ENCODE results near the gene TP53RK. TPM values are rescaled to one million over a fixed set of nuclear protein-coding genes. Genes with fewer than 3 reads are reported as not detected.

TP53RK gene
- total and polyA plus RNA-seq, 2 of the 13 experiments (the other 11 are each of a cell fraction or from before 2014, with no cell fraction given): 12.9 to 25.5 TPM

DNA sequence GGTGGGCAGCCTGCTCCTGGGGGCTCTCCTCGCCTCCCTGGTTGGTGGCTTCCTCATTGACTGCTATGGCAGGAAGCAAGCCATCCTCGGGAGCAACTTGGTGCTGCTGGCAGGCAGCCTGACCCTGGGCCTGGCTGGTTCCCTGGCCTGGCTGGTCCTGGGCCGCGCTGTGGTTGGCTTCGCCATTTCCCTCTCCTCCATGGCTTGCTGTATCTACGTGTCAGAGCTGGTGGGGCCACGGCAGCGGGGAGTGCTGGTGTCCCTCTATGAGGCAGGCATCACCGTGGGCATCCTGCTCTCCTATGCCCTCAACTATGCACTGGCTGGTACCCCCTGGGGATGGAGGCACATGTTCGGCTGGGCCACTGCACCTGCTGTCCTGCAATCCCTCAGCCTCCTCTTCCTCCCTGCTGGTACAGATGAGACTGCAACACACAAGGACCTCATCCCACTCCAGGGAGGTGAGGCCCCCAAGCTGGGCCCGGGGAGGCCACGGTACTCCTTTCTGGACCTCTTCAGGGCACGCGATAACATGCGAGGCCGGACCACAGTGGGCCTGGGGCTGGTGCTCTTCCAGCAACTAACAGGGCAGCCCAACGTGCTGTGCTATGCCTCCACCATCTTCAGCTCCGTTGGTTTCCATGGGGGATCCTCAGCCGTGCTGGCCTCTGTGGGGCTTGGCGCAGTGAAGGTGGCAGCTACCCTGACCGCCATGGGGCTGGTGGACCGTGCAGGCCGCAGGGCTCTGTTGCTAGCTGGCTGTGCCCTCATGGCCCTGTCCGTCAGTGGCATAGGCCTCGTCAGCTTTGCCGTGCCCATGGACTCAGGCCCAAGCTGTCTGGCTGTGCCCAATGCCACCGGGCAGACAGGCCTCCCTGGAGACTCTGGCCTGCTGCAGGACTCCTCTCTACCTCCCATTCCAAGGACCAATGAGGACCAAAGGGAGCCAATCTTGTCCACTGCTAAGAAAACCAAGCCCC is 36.2 kb upstream of the TP53RK start:
- no peaks in the 10 kb centered on the region for H3K4me1 ChIP-seq (ENCODE audit: insufficient read depth, low read length)
- no peaks in the 10 kb centered on the region for H3K79me2 ChIP-seq (ENCODE audit: insufficient read depth, low read length)
- ChIA-PET POLR2A (no interaction called here), CTCF (ENCODE audit: low intra/inter-chr PET ratio, low total read pairs) (no interaction called here)
- H3K27ac ChIP-seq (ENCODE audit: extremely low read length, insufficient read depth, low read length): no peak overlapping the region
- H2AFZ ChIP-seq (ENCODE audit: low read length): no peak overlapping the region
- WGBS (ENCODE audit: low lambda C conversion rate): 79% methylated on average over 27 of the region's 27 CpGs
- BruUV-seq (replicated peaks): no TSS peak
- intact Hi-C loops (cut with micrococcal nuclease; ENCODE audit: unreplicated experiment) (no loop called here), in situ Hi-C loops (cut with HindIII; ENCODE audit: extremely low pct_ligation_motif_present, low pct_unique_long_range_greater_than_20kb) (no loop called here)
- ATAC-seq: peak; percentile 31
- no peak for FAIRE-seq
- no peak overlapping the region for H3K9ac ChIP-seq (ENCODE audit: insufficient read depth, low read depth, low read length)
- H4K20me1 ChIP-seq (ENCODE audit: insufficient read depth, low read length): no peaks in the 10 kb centered on the region
- DNase-seq (ENCODE audit: low spot score): no peak
- H3K4me2 ChIP-seq (ENCODE audit: low read depth, low read length): no peak overlapping the region
- H3K4me3 ChIP-seq (replicated peaks in 1 of 3; ENCODE audit: insufficient read depth in 1 of 3, low read depth in 2 of 3, low read length in 3 of 3): no peak overlapping the region
- H3K27me3 ChIP-seq (ENCODE audit: control insufficient read depth in 1 of 2, insufficient read depth in 2 of 2, low read length in 2 of 2): no peaks in the 10 kb centered on the region
- no peaks in the 10 kb centered on the region; a peak in 1 of 5 replicates for H3K36me3 ChIP-seq (replicated peaks in 1 of 2; ENCODE audit: control insufficient read depth in 1 of 2, insufficient read depth in 2 of 2, low read length in 2 of 2)
- H3K9me3 ChIP-seq (ENCODE audit: low read length): peaks cover 7% of the 10 kb centered on the region; the same call in 1 of the 2 replicates
- no peak for TF ChIP-seq KAT2B (IDR thresholded peaks at IDR 0.05; ENCODE audit: borderline replicate concordance, low read depth, low read length)
- TF ChIP-seq NRL (CRISPR knock-in tag; IDR thresholded peaks at IDR 0.05; ENCODE audit: borderline replicate concordance): 0 out of 2 replicates have a peak, but pooled peaks have one; percentile 44
- TF ChIP-seq ISL2 (CRISPR knock-in tag; IDR thresholded peaks at IDR 0.05): no peak
- TF ChIP-seq ZNF337 (CRISPR knock-in tag; IDR thresholded peaks at IDR 0.05; ENCODE audit: borderline replicate concordance, low read depth): no peak
- peak; percentile 37 for TF ChIP-seq AGO2 (optimal IDR thresholded peaks at IDR 0.05; ENCODE audit: low read depth, low read length)
- TF ChIP-seq ZNF883 (CRISPR knock-in tag; IDR thresholded peaks at IDR 0.05; ENCODE audit: not compliant biosample characterization): no peak
- TF ChIP-seq, protein P1, sequence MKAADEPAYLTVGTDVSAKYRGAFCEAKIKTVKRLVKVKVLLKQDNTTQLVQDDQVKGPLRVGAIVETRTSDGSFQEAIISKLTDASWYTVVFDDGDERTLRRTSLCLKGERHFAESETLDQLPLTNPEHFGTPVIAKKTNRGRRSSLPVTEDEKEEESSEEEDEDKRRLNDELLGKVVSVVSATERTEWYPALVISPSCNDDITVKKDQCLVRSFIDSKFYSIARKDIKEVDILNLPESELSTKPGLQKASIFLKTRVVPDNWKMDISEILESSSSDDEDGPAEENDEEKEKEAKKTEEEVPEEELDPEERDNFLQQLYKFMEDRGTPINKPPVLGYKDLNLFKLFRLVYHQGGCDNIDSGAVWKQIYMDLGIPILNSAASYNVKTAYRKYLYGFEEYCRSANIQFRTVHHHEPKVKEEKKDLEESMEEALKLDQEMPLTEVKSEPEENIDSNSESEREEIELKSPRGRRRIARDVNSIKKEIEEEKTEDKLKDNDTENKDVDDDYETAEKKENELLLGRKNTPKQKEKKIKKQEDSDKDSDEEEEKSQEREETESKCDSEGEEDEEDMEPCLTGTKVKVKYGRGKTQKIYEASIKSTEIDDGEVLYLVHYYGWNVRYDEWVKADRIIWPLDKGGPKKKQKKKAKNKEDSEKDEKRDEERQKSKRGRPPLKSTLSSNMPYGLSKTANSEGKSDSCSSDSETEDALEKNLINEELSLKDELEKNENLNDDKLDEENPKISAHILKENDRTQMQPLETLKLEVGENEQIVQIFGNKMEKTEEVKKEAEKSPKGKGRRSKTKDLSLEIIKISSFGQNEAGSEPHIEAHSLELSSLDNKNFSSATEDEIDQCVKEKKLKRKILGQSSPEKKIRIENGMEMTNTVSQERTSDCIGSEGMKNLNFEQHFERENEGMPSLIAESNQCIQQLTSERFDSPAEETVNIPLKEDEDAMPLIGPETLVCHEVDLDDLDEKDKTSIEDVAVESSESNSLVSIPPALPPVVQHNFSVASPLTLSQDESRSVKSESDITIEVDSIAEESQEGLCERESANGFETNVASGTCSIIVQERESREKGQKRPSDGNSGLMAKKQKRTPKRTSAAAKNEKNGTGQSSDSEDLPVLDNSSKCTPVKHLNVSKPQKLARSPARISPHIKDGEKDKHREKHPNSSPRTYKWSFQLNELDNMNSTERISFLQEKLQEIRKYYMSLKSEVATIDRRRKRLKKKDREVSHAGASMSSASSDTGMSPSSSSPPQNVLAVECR (CRISPR knock-in tag; IDR thresholded peaks at IDR 0.05; ENCODE audit: borderline replicate concordance): no peak
- TF ChIP-seq ZNF121 (CRISPR knock-in tag; IDR thresholded peaks at IDR 0.05): no peak
- no peak for TF ChIP-seq ZNF205 (CRISPR knock-in tag; IDR thresholded peaks at IDR 0.05)
- TF ChIP-seq ZNF768 (CRISPR knock-in tag; IDR thresholded peaks at IDR 0.05): 0 out of 2 replicates have a peak, but pooled peaks have one; percentile 3
- TF ChIP-seq, protein P2, sequence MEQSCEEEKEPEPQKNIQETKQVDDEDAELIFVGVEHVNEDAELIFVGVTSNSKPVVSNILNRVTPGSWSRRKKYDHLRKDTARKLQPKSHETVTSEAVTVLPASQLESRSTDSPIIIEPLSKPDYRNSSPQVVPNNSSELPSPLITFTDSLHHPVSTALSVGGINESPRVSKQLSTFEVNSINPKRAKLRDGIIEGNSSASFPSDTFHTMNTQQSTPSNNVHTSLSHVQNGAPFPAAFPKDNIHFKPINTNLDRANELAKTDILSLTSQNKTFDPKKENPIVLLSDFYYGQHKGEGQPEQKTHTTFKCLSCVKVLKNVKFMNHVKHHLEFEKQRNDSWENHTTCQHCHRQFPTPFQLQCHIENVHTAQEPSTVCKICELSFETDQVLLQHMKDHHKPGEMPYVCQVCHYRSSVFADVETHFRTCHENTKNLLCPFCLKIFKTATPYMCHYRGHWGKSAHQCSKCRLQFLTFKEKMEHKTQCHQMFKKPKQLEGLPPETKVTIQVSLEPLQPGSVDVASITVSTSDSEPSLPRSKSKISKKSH (CRISPR knock-in tag; IDR thresholded peaks at IDR 0.05; ENCODE audit: borderline replicate concordance): peak; percentile 53; the same call in 1 of the 2 replicates
- TF ChIP-seq NFYB (CRISPR knock-in tag; IDR thresholded peaks at IDR 0.05): no peak
- no peak for TF ChIP-seq XRCC5 (optimal IDR thresholded peaks at IDR 0.05; ENCODE audit: low read length)
- 0 out of 2 replicates have a peak, but pooled peaks have one; percentile 13 for TF ChIP-seq ZFY (CRISPR knock-in tag; IDR thresholded peaks at IDR 0.05)
- no peak for TF ChIP-seq SOX13 (IDR thresholded peaks at IDR 0.05)
- TF ChIP-seq SOX13 (CRISPR knock-in tag; conservative IDR thresholded peaks at IDR 0.05 in 1 of 2, IDR thresholded peaks at IDR 0.05 in 1 of 2): no peak
- TF ChIP-seq HDAC2 (CRISPR knock-in tag; IDR thresholded peaks at IDR 0.05): no peak
- TF ChIP-seq PRPF4 (IDR thresholded peaks at IDR 0.05; ENCODE audit: low read depth, low read length, poor library complexity, severe bottlenecking): no peak

Measured in HepG2 (cell line).